NOMO-1 treated with DMSO at 0.1 percent for 48 hours (cell line): Measurements from ENCODE around the gene ARRB2.

Experiments
- DNase-seq: peaks from one replicate; lab custom pipeline; 2025; ENCODE audit not compliant: unreplicated experiment; lab: John Stamatoyannopoulos, UW

The ARRB2 gene

DNA sequence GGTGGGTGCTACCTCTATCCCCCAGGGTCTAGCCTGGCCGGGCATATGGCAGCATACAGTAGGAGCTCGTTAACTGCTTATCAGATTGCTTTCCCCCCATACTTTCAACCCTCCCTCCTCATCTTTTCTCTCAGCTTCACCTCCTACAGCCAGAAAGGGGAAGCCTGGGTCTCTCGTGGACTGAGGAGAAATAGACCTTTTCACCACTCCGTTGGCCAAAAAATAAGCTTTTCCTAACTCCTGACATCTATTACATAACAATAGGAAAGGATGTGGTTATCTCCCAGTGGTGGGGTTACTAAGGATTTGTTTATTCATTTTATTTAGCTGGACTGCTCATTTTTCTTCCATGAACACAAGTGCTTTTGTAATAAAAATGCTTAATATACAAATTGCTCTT is 38.3 kb downstream of the ARRB2 start:
- peak; percentile 10 for DNase-seq

GRCh38 chr17:4750606-4751005 is 40.2 kb downstream of the ARRB2 start:
- DNase-seq: no peak

GRCh38 chr17:4751932-4752331 is 41.5 kb downstream of the ARRB2 start:
- DNase-seq: no peak

- no peak for DNase-seq
These were observed 43.0 kb downstream of the ARRB2 start for GRCh38 chr17:4753392-4753791.

- peak; percentile 60 for DNase-seq
These were observed 49.4 kb downstream of the ARRB2 start for GRCh38 chr17:4759776-4760236.

- DNase-seq: peak; percentile 76
These were observed 54.2 kb downstream of the ARRB2 start for GRCh38 chr17:4764595-4764994.

GRCh38 chr17:4766201-4766600 is 55.8 kb downstream of the ARRB2 start:
- DNase-seq: peak; percentile 80

DNA sequence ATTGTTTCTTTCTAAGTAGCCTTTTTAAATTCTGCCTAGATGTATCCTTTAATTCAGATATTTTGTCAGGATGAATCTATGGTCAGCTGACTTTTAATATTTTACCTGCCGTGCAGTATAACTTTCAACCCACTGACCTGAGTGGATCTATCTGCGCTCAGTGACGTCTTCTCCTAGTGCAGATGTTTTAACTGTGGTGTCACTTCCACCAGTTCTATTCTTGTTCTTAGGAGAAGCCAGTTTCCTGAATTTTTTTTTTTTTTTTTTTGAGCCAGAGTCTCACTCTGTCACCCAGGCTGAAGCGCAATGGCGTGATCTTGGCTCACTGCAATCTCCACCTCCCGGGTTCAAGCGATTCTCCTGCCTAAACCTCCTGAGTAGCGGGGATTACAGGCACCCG is 56.3 kb downstream of the ARRB2 start:
- no peak for DNase-seq

DNA sequence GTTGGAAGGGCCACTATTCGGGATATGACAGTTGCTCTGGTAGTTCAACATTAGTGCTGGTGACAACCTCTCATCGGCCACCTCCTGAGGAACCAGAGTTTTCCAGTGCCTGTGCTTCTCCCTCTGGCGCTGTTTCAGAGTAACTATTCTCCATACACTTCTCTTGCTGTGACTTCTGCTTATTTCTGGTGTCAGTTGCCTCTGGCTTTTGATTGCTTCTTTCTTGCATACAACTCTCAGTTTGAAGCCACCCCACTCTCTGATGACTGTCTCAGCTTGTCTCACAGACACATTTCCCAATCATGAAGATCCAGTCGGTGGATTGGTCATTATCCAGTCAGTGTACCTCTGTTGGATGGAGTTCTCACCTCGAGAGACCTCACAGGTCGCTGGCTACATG is 57.9 kb downstream of the ARRB2 start:
- DNase-seq: peak; percentile 55

GRCh38 chr17:4769628-4770027 is 59.2 kb downstream of the ARRB2 start:
- no peak for DNase-seq
